ENCODE results near the gene ADORA1. TPM values are rescaled to one million over a fixed set of nuclear protein-coding genes. Genes with fewer than 3 reads are reported as not detected.

The ADORA1 gene
- total and polyA plus RNA-seq, 8 donors = 1.6 to 18.7 (median 9.3) TPM

- Histone ChIP-seq H3K27me3 (no peaks in the 10 kb centered on the region), H3K27ac (no peak overlapping the region), H3K9me3 (no peaks in the 10 kb centered on the region), H3K4me3 (no peak overlapping the region), H3K4me1 (peaks cover 8 to 32% of the 10 kb centered on the region in 2 donors), H3K36me3 (no peaks in the 10 kb centered on the region)
- TF ChIP-seq CTCF (IDR thresholded peaks at IDR 0.05) = no peak
- no peak for ATAC-seq
- intact Hi-C loops (cut with DNase I) = no loop called here
- no peak for DNase-seq
Measured at GRCh38 chr1:203173566-203173965, 46.0 kb downstream of the ADORA1 start.

GRCh38 chr1:203174324-203174985 is 46.9 kb downstream of the ADORA1 start:
- intact Hi-C loops (cut with DNase I) = no loop called here
- Histone ChIP-seq H3K36me3 (peaks cover 0 to 6% of the 10 kb centered on the region in 2 donors), H3K27me3 (no peaks in the 10 kb centered on the region), H3K27ac (no peak overlapping the region), H3K4me1 (peaks cover 8 to 32% of the 10 kb centered on the region in 2 donors), H3K9me3 (no peaks in the 10 kb centered on the region), H3K4me3 (no peak overlapping the region)
- no peak for DNase-seq
- ATAC-seq = no peak
- TF ChIP-seq CTCF (IDR thresholded peaks at IDR 0.05) = no peak

- Histone ChIP-seq H3K36me3 (peaks cover 0 to 15% of the 10 kb centered on the region in 2 donors), H3K4me1 (peaks cover 8 to 32% of the 10 kb centered on the region in 2 donors), H3K27ac (no peak within 1 kb of the TSS), H3K27me3 (no peaks in the 10 kb centered on the region), H3K4me3 (no peak within 1 kb of the TSS), H3K9me3 (no peaks in the 10 kb centered on the region)
- intact Hi-C loops (cut with DNase I) = no loop called here
- ATAC-seq (no peak), DNase-seq (no peak)
- no peak for TF ChIP-seq CTCF (IDR thresholded peaks at IDR 0.05)
Measured at GRCh38 chr1:203175237-203175826, 47.8 kb downstream of the ADORA1 start, which contains the start of gene MYBPH. Gene MYBPH (minus strand): TSS chr1:203175826. CDS start chr1:203175755, 71 bp downstream.

- no peak overlapping the region for H3K4me3 ChIP-seq
- H3K9me3 ChIP-seq = no peaks in the 10 kb centered on the region
- H3K27me3 ChIP-seq = no peaks in the 10 kb centered on the region
- H3K36me3 ChIP-seq = peaks cover 0 to 20% of the 10 kb centered on the region in 2 donors
- DNase-seq = peak in 1 of 4 donors; percentile 55
- H3K27ac ChIP-seq = no peak overlapping the region
- intact Hi-C loops (cut with DNase I) = no loop called here
- ATAC-seq = peak; percentile 50
- no peak for TF ChIP-seq CTCF (IDR thresholded peaks at IDR 0.05)
- H3K4me1 ChIP-seq = peaks cover 8 to 32% of the 10 kb centered on the region in 2 donors
Measured at GRCh38 chr1:203175827-203176241, 48.3 kb downstream of the ADORA1 start.

- TF ChIP-seq CTCF (IDR thresholded peaks at IDR 0.05) = no peak
- no peak overlapping the region for H3K27ac ChIP-seq
- no peak overlapping the region for H3K4me3 ChIP-seq
- intact Hi-C loops (cut with DNase I) = no loop called here
- H3K36me3 ChIP-seq = peaks cover 0 to 24% of the 10 kb centered on the region in 2 donors
- H3K4me1 ChIP-seq = peaks cover 8 to 32% of the 10 kb centered on the region in 2 donors
- no peaks in the 10 kb centered on the region for H3K27me3 ChIP-seq
- ATAC-seq (no peak), DNase-seq (no peak)
- no peaks in the 10 kb centered on the region for H3K9me3 ChIP-seq
Measured at GRCh38 chr1:203176273-203177035, 48.9 kb downstream of the ADORA1 start.

All from left lung (tissue), 10 donors.